Vagina (tissue), 2 donors: ENCODE results near the gene ZRANB1.
A peak's percentile ranks its signal among the peaks of the same experiment; 100 is the strongest.

Experiments
- CTCF ChIP-seq, 3 experiments: fragments of 450-650 bp in 2 of 3; fragments of 200-600 bp in 1 of 3; sonication (generic) in 1 of 3; IDR thresholded peaks; one replicate each; pipeline ENCODE4 v1.5.1; 2017 to 2019; ENCODE audit warnings: antibody characterized with exemption in 3 of 3, mild to moderate bottlenecking in 2 of 3, moderate library complexity in 2 of 3
- POLR2AphosphoS5 ChIP-seq, 2 donors: sonication (generic); formaldehyde crosslinking; IDR thresholded peaks; one replicate each; pipeline ENCODE4 v1.9.0; 2017; ENCODE audit warnings: antibody characterized with exemption in 2 of 2, mild to moderate bottlenecking in 2 of 2, low read depth in 1 of 2; ENCODE audit not compliant: insufficient read depth in 1 of 2

- no peak for TF ChIP-seq CTCF (IDR thresholded peaks at IDR 0.05)
- TF ChIP-seq POLR2AphosphoS5 (IDR thresholded peaks at IDR 0.05; ENCODE audit: insufficient read depth in 1 of 2, low read depth in 1 of 2) = peak; percentile 78 to 90
Measured at GRCh38 chr10:124916585-124917427, 25.1 kb upstream of the ZRANB1 start.
